Inflammatory macrophage (primary cell): ENCODE data around the gene GPR37L1.

Experiments
- DNase-seq, 2 donors: peaks; one replicate each; pipeline ENCODE4 v3.0.0-alpha.2; 2020 to 2022
- total RNA-seq, 18 experiments: gene quantifications; one replicate each; lab custom pipeline; 2026; ENCODE audit warnings: mixed read lengths in 6 of 18, inconsistent platforms in 2 of 18; lab: John Stamatoyannopoulos, UW

GPR37L1 gene
- 0 to 0.24 (median 0.03) reads per million in 18 experiments for total RNA-seq

DNA sequence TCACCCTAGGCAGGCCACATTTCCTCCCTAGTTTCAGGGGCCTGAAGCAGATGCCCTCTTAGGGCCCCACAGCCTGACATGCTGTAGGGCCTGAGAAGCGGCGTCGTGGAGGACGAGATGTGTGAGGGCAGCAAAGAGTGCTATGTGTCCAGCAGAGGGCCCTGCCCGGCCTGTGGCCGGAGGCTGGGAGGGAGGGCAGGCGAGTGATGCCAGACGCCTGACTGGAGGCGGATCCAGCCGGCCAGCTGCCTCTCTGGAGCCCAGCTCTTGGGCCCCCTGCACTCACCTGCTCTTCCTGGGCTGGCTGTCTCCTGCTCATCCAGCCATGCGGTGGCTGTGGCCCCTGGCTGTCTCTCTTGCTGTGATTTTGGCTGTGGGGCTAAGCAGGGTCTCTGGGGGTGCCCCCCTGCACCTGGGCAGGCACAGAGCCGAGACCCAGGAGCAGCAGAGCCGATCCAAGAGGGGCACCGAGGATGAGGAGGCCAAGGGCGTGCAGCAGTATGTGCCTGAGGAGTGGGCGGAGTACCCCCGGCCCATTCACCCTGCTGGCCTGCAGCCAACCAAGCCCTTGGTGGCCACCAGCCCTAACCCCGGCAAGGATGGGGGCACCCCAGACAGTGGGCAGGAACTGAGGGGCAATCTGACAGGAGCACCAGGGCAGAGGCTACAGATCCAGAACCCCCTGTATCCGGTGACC, at the start of gene GPR37L1:
GPR37L1 (plus strand) TSS at position 279 of the 697 bp plus-strand sequence; CDS start at position 326, 47 bp downstream.
- DNase-seq: no peak

- DNase-seq: no peak
Measured at GRCh38 chr1:202073206-202073605, 49.5 kb upstream of the GPR37L1 start.

DNA sequence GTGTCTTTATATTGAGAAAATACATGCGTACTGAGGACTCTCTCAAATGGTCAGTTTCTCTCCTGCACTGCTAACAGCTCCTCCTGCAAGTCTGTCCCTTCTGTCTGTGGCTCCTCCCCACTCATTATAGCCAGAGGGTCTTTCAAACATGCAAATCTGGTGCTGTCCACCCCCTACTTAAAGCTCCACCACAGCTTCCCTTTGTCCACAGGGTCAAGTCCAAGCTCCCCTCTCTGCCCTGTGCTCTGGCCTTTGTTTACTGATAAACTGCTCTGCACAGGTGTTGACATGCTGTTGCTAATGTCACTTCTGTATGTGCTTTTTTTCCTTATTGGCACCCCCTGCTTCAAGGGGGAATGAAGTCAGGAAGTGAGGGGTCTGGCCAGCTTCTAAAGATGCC, 47.7 kb upstream of the GPR37L1 start:
- no peak for DNase-seq

- no peak for DNase-seq
Measured at GRCh38 chr1:202075389-202075788, 47.3 kb upstream of the GPR37L1 start.

- no peak for DNase-seq
Measured at GRCh38 chr1:202076050-202076511, 46.6 kb upstream of the GPR37L1 start.

DNA sequence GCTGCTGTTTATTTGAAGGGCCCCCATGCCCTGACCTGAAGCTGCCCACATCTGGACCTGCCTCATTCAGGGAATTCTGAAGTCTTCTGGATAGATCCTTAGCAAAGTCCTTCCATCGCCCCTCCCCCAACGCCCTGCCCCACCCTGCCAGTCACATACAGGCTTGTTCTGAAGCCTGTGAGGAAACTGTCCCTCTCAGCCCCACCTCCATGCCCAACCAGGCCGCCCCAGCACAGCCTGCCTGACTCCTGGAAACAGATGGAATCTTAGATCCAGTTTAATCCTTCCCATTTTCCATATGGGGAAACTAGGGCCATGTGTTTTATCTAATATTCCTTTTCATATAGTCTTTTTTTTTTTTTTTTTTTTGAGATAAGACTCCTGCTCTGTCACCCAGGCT, 44.5 kb upstream of the GPR37L1 start:
- no peak for DNase-seq

DNA sequence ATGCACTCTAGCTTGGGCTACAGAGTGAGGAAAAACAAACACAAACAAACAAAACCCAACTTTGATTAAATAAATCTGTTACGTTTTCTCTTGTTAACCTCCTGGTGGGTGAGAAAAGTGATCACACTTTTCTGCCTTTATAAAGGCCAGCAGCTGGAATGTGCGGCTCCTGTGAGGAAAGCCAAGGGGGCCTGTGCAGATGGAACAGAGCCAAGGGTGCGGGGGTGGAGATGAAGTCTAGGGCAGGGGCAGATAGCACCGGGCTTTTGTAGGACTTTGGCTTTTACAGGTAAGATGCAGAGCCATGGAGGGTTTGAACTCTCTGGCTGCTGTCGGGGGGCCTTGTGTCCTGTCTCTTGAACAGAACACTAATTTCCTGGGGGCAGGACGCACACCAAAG, 40.7 kb upstream of the GPR37L1 start:
- no peak for DNase-seq

DNA sequence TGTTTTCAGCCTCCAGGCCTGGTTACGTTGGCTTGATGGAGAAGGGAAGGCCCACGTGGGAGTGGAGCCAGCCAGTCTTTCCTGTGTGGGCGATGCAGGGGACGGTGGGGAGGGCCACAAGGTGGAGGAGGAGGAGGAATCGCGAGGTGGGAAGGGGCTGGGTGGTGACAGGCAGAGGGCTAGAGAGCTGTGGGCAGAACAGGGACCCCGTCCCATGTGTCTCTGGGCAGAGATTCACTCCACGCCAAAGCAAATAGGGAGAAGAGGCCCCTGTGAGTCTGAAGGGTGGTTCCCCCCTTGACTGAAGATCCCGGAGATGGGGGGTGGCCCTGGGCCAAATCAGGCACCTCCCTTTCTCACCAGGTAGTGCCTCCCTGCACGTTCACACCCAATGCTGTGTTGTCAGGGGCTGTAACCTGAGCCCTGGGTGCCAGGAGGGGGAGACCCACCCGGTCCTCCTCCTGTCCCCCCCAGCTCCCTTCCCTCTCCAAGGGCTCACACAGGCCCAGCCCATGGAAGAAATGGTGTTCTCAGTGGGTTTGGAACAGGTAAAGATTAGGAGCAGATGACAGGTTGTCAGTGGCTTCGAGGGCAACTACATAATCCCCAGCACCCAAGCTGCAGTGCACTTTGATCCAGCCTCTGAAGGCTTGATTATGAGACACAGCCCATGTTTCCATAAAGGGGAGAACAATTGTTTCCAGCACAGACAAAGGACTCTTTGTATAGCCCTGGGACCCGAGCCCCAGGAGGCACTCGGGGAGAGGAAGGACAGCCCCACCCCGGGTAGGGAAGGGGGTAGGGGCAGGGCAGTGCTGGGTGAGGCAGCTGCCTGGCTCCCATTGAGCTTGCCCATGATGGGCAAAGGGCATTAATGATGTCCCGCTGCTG, 37.7 kb upstream of the GPR37L1 start:
- no peak for DNase-seq

- DNase-seq: no peak
Measured at GRCh38 chr1:202085682-202086373, 36.9 kb upstream of the GPR37L1 start.

DNA sequence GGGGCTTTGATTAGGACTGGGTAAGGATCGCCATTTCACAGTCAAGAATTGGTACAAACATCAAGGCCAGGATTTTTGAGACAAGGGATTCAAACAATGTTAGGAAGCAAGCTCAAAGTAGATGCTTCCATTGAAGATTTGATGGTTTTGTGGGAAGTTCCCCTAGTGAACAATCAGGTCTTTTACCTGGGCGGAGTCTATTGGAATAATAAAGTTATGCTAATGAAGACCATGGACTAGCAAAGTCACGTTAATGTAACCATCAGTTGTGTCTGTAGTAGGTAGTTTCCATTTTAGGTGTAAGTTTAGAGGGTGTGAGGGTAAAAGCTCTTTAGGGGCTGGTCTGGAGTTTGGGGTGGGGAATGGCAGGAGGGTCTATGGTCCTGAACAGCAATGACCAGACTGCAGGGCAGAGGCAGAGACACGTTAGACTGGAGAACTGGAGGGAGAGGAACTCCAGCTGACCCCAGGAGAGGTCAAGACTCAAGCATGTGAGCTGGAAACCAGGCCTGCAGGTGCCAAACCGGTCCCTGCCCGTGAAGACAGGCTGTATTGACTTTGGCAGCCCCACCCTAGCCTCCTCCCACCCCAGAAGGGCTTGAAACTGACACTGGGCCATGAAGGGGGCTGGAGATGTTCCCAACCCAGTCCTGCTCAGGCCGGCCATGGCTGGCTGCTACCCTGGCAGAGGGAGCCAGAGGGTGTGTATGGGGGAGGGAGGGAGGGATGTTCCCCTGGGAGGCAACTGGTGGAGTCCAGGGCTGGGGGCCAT, 36.0 kb upstream of the GPR37L1 start:
- DNase-seq: no peak

GRCh38 chr1:202088206-202088605, 34.5 kb upstream of the GPR37L1 start:
- no peak for DNase-seq

- no peak for DNase-seq
Measured at GRCh38 chr1:202090994-202091393, 31.7 kb upstream of the GPR37L1 start.

DNA sequence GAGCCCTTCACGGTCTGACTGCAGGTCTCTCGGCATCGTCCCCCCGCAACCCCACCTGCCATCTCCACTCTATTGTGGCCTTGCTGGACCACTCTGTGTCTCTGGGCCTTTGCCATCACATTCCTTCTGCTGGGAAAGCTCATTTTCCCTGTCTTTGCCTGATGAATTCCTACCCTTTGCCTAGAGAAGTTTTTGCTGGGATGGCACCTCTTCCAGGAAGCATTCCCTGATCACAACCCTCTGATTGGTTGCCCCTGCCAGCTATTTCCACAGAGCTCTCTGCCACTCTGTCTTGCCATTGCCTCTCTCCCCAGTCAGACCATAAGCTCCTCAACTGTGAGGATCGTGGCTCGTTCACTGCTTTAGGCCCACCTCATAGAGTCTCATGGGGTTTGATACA, 28.9 kb upstream of the GPR37L1 start:
- DNase-seq: no peak

DNA sequence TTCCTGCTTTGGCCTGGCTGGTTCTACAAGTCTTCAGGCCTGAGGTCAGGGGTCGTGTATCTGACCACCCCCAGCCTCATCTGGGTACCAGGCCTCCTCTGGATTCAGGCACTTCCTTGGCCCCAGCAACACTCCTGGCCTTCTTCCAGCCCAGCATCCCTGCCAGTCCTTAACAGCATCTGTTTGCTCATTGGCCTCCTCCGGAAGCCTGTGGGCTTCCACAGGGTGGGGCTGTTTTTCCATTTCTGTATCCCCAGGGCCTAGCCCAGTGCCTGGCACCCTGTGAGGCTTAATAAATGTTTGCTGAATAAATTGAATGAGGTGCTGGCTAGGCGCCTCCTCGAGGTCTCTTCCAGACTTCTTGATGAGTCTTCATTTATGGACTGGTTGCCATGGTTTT, 21.5 kb upstream of the GPR37L1 start:
- DNase-seq: no peak

- DNase-seq: no peak
Measured at GRCh38 chr1:202104073-202104472, 18.6 kb upstream of the GPR37L1 start.

- no peak for DNase-seq
Measured at GRCh38 chr1:202105571-202106339, 17.0 kb upstream of the GPR37L1 start.

DNA sequence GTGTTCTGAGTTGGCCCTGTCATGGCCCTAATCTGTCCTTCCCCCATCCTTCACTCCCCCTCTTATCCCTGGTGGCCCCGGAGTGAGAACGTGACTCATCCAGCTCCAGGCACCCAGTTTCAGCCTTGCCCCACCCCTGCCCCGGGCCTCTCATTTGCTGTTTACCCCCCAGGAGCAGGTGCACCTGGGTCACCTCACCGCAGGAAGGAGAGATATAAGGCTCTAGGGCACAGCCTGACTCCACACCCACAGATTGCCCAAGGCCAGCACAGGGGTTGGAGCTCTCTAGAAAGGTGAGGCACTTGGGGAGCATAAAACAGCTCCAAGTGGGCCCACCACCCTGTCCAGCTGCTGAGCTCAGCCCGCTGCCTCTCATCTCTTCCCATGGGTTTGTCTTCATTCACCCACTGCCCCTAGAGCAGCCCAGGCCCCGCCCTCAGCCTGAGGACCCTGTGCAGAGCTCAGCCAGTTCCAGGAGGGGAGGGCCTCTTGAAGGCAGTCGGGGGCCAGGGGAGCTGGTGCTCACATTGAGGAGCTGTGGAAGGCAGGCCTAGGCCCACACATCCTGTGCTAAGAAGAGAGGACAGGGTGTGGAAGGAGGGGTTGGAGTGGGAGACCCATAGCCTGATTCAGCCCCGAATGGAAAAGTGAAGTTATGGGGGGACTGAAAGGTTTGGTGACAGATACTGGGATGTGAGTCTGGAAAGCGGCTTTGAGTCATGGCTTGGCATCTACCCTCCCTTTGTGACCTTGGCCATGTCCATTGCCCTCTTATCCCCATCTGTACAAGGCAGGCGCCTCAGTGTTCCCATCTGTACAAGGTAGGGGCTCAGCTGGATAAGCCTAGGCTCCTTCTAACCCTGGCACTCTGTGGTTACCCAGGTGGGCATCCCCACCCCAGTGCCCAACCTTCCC, 16.1 kb upstream of the GPR37L1 start:
- no peak for DNase-seq

DNA sequence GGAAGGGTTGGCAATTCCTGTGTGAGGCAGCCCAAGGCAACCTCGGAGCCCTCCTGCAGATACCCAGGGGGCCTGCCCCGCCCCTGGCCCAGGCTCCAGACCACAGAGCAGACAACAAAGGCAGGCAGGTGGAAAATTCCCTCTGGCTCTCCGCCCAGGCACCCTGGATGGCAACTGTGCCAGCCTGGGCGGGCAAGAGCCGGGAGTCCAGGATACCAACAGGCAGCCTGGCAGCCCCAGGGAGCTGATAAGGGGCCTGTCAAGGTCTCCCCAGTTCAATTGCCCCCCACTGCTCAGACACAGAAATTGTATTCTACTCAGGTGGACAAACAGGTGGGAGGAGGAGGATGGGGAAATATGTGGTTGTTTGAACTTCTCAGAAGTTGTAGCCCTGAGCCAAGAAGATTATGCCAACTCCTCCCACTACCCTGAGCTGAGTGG, 15.4 kb upstream of the GPR37L1 start:
- no peak for DNase-seq

DNA sequence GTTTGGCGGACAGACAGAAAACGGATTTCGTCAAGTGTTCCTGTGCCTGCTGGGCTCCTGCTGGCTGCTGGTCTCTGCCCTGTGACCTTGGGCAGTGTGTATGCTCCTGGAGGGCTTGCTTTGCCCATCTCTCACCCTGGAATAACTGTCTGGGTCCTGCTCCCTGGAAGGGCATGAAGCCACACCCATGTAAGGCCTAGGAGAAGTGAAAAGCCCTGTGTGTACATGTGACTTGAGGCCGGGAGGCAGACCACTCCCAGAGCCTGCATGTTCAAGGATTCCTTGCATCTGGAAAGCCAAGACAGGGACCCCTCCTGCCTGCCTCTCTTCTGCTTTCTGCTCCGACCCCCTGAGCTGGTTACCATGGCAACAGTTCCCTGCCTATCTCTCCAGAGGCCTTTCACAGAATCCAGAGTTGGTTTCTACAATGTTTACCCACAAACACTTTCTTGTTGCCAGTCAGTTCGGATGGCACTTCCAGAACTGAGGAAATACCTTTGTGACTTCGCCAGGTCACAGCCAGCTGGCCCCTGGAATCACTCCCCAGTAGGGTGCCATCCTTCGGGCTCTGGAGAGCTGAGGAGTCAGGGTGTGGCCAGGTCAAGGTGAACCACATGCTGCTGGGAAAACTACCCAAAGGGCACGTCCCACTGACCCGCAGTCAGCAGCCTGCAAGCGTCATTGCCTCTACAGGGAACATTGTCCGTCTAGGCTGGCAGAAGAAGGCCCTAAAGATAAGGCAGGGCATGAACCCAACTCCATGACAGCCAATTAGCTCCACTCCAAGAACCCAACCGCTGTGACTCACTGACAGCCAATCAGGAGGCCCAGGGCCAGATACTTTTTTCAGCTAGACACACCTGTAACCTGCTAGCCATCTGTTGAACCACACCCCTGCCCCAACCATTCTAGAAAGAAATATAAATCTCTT, 14.7 kb upstream of the GPR37L1 start:
- DNase-seq: no peak
